ENCODE measurements around the gene GET4.

- TF ChIP-seq CTCF (IDR thresholded peaks at IDR 0.05) (no peak), POLR2A (IDR thresholded peaks at IDR 0.05) (no peak)
These were observed 40.6 kb upstream of the GET4 start for GRCh38 chr7:835485-836401.

Measured in lower leg skin (tissue), 3 donors.